GM23248 (cell line): Measurements from ENCODE around the gene FAM20C.

Experiments
- EZH2 ChIP-seq: fragments of 200-600 bp; sonication (generic); IDR thresholded peaks from 2 replicates; pipeline ENCODE4 v1.6.1; 2018; ENCODE audit warnings: antibody characterized with exemption, mild to moderate bottlenecking; ENCODE audit not compliant: insufficient read depth, poor library complexity, severe bottlenecking
- EZH2phosphoT487 ChIP-seq: fragments of 200-600 bp; sonication (generic); IDR thresholded peaks from 2 replicates; pipeline ENCODE4 v1.6.1; 2018; ENCODE audit warnings: antibody characterized with exemption, moderate library complexity, mild to moderate bottlenecking, low read depth; ENCODE audit not compliant: insufficient read depth

DNA sequence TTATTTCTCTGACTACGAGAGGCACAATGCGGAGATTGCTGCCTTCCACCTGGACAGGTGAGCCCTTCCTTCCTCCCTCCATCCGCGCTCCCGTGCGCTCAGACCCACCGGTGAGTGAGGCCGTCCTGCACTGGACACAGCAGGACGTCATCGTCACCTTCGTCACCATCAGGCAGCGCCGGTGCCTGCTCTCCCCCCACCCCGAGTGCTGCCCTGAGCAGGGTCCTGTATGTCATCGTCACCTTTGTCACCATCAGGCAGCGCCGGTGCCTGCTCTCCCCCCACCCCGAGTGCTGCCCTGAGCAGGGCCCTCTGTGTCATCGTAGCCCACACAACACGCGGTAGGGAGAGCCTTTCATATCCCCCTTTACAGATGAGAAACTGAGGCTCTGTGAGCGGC is 54.1 kb downstream of the FAM20C start:
- TF ChIP-seq EZH2, result no peak
- TF ChIP-seq EZH2phosphoT487, result no peak
